Fibroblast of lung (primary cell): ENCODE measurements around the gene NOX4. TPM values are rescaled to one million over a fixed set of nuclear protein-coding genes. Genes with fewer than 3 reads are reported as not detected.

Experiments
- DNase-seq, 2 donors: peaks; one replicate each; pipeline versions ENCODE4 v3.0.0 to v3.0.0-alpha.2; 2010; ENCODE audit warnings: low read depth in 2 of 2
- H2AFZ ChIP-seq: 2 replicates; pipeline ENCODE4 v1.5.1; 2012; ENCODE audit warnings: low read length, control low read depth, inconsistent platforms
- H3K27ac ChIP-seq: 2 replicates; pipeline ENCODE4 v1.5.1; 2011; ENCODE audit warnings: low read length, control low read depth; ENCODE audit not compliant: insufficient read depth
- H3K27me3 ChIP-seq: 2 replicates; pipeline ENCODE4 v1.5.1; 2011; ENCODE audit warnings: mild to moderate bottlenecking, low read length; ENCODE audit not compliant: control insufficient read depth, insufficient read depth
- H3K36me3 ChIP-seq: 2 replicates; pipeline ENCODE4 v1.5.1; 2011; ENCODE audit warnings: low read length; ENCODE audit not compliant: control insufficient read depth, insufficient read depth
- H3K4me1 ChIP-seq: 2 replicates; pipeline ENCODE4 v1.5.1; 2011; ENCODE audit warnings: low read length; ENCODE audit not compliant: control insufficient read depth, insufficient read depth; ENCODE audit errors: extremely low read depth
- H3K4me2 ChIP-seq: 2 replicates; pipeline ENCODE4 v1.5.1; 2011; ENCODE audit warnings: low read length, control low read depth; ENCODE audit not compliant: insufficient read depth; ENCODE audit errors: extremely low read depth
- H3K4me3 ChIP-seq, 4 experiments: fragments of 200-600 bp in 1 of 4; sonication (generic) in 1 of 4; replicated peaks in 1 of 4; 2 replicates each; pipeline ENCODE4 v1.5.1; 2011 to 2016; ENCODE audit warnings: low read length in 4 of 4, low read depth in 3 of 4, mild to moderate bottlenecking in 3 of 4, control low read depth in 2 of 4, inconsistent platforms in 1 of 4, mixed read lengths in 1 of 4; ENCODE audit not compliant: insufficient read depth in 1 of 4; ENCODE audit errors: control extremely low read depth in 1 of 4
- H3K79me2 ChIP-seq: 2 replicates; pipeline ENCODE4 v1.5.1; 2012; ENCODE audit warnings: mild to moderate bottlenecking, low read length, inconsistent platforms; ENCODE audit not compliant: control insufficient read depth, insufficient read depth
- H3K9ac ChIP-seq: 2 replicates; pipeline ENCODE4 v1.5.1; 2011; ENCODE audit warnings: mild to moderate bottlenecking, low read length, control low read depth; ENCODE audit not compliant: insufficient read depth
- H3K9me3 ChIP-seq: 2 replicates; pipeline ENCODE4 v1.5.1; 2012; ENCODE audit warnings: low read depth, low read length; ENCODE audit not compliant: control insufficient read depth, insufficient read depth
- H4K20me1 ChIP-seq: 2 replicates; pipeline ENCODE4 v1.5.1; 2011; ENCODE audit warnings: low read length; ENCODE audit not compliant: control insufficient read depth, insufficient read depth; ENCODE audit errors: extremely low read depth
- EZH2 ChIP-seq: IDR thresholded peaks from 2 replicates; pipeline ENCODE4 v1.5.1; 2012; ENCODE audit warnings: low read length, control low read depth, mild to moderate bottlenecking; ENCODE audit errors: missing control alignments
- polyA plus RNA-seq, 2 donors: library from polyadenylated mRNA; depleted of rRNA in 1 of 2; stranded (reverse) in 1 of 2; unstranded in 1 of 2; fragments of >200 nt; gene quantifications; 2 replicates each; pipeline ENCODE4 v1.2.1, GENCODE V29; 2011 to 2012; ENCODE audit warnings: missing spikeins in 1 of 2
- total RNA-seq: library from RNA; depleted of rRNA; stranded (reverse); fragments of >200 nt; gene quantifications from 2 replicates; pipeline ENCODE4 v1.2.1, GENCODE V29; 2014
- TF ChIP-seq, protein P1 (sequence below), 2 donors: IDR thresholded peaks in 1 of 2; conservative IDR thresholded peaks in 1 of 2; 1 replicate in 1 of 2; 2 replicates in 1 of 2; pipeline ENCODE4 v1.5.1; 2011 to 2012; ENCODE audit warnings: low read length in 2 of 2, control low read depth in 1 of 2, inconsistent platforms in 1 of 2, low read depth in 1 of 2, mild to moderate bottlenecking in 1 of 2

The NOX4 gene
- total and polyA plus RNA-seq, 2 donors (not counting 1 experiment from before 2014, with no cell fraction given), result 0.49 to 0.50 TPM

GRCh38 chr11:89502301-89502700 lies 11.1 kb upstream of the NOX4 start:
- Histone ChIP-seq H3K79me2 (no peaks in the 10 kb centered on the region), H3K4me2 (no peak overlapping the region), H2AFZ (no peak overlapping the region), H3K27ac (no peak overlapping the region), H3K4me1 (no peaks in the 10 kb centered on the region), H3K4me3 (no peak overlapping the region), H3K27me3 (no peaks in the 10 kb centered on the region), H3K9me3 (no peaks in the 10 kb centered on the region), H4K20me1 (no peaks in the 10 kb centered on the region), H3K9ac (no peak overlapping the region), H3K36me3 (no peaks in the 10 kb centered on the region)
- no peak for DNase-seq
- TF ChIP-seq, protein P1, sequence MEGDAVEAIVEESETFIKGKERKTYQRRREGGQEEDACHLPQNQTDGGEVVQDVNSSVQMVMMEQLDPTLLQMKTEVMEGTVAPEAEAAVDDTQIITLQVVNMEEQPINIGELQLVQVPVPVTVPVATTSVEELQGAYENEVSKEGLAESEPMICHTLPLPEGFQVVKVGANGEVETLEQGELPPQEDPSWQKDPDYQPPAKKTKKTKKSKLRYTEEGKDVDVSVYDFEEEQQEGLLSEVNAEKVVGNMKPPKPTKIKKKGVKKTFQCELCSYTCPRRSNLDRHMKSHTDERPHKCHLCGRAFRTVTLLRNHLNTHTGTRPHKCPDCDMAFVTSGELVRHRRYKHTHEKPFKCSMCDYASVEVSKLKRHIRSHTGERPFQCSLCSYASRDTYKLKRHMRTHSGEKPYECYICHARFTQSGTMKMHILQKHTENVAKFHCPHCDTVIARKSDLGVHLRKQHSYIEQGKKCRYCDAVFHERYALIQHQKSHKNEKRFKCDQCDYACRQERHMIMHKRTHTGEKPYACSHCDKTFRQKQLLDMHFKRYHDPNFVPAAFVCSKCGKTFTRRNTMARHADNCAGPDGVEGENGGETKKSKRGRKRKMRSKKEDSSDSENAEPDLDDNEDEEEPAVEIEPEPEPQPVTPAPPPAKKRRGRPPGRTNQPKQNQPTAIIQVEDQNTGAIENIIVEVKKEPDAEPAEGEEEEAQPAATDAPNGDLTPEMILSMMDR (conservative IDR thresholded peaks at IDR 0.05 in 1 of 2, IDR thresholded peaks at IDR 0.05 in 1 of 2; ENCODE audit: low read depth in 1 of 2, low read length in 2 of 2), result no peak

GRCh38 chr11:89500336-89500735 lies 9.2 kb upstream of the NOX4 start:
- Histone ChIP-seq H4K20me1 (no peaks in the 10 kb centered on the region), H3K4me2 (no peak overlapping the region), H3K79me2 (no peaks in the 10 kb centered on the region), H3K27ac (no peak overlapping the region), H3K9ac (no peak overlapping the region), H3K4me1 (no peaks in the 10 kb centered on the region), H3K27me3 (no peaks in the 10 kb centered on the region), H3K9me3 (no peaks in the 10 kb centered on the region), H2AFZ (no peak overlapping the region), H3K36me3 (no peaks in the 10 kb centered on the region), H3K4me3 (no peak overlapping the region)
- TF ChIP-seq, protein P1 (conservative IDR thresholded peaks at IDR 0.05 in 1 of 2, IDR thresholded peaks at IDR 0.05 in 1 of 2; ENCODE audit: low read depth in 1 of 2, low read length in 2 of 2), result no peak
- no peak for TF ChIP-seq EZH2
- DNase-seq, result no peak

DNA sequence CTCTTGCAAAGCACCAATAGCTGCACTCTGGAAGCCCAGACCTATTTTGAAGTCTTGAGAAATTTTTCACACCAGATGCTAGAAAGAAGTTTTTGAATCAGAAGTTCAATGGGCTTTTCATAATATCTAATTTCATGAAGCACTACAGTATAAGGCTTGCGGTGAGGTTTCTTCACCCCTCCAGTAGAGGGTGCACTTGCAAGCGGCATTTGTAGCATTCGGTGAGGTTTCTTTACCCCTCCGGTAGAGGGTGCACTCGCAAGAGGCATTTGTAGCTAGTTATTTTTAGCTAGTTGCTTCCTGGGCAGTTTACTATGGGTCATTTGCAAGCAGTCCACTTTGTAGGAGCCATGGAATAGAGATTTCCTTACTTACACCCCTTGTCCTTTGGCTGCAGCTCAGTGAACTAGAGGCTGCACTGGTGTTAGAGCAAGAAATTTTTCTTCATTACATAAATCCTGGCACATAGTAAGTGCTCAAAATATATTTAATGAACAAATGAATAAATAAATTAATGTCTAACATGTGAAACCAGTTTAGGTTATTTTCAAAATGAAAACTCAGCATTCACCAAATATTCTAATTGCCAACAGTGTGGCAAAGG lies 7.8 kb upstream of the NOX4 start:
- no peak overlapping the region for H3K4me2 ChIP-seq
- H3K36me3 ChIP-seq, result no peaks in the 10 kb centered on the region
- no peak for DNase-seq
- no peak overlapping the region for H3K9ac ChIP-seq
- H3K79me2 ChIP-seq, result no peaks in the 10 kb centered on the region
- H2AFZ ChIP-seq, result no peak overlapping the region
- H4K20me1 ChIP-seq, result no peaks in the 10 kb centered on the region
- no peaks in the 10 kb centered on the region for H3K27me3 ChIP-seq
- TF ChIP-seq EZH2, result no peak
- TF ChIP-seq, protein P1 (conservative IDR thresholded peaks at IDR 0.05 in 1 of 2, IDR thresholded peaks at IDR 0.05 in 1 of 2; ENCODE audit: low read depth in 1 of 2, low read length in 2 of 2), result peak in 1 of 2 donors; percentile 2
- H3K4me1 ChIP-seq, result no peaks in the 10 kb centered on the region
- no peak overlapping the region for H3K27ac ChIP-seq
- no peaks in the 10 kb centered on the region for H3K9me3 ChIP-seq
- H3K4me3 ChIP-seq, result no peak overlapping the region
